ENCODE results near the gene NTM.
"Not testable (repeated sequence)": the region's sequence is repeated elsewhere in the genome, so short reads cannot be mapped to it uniquely, and the experiment has no call there.

Gene NTM

GRCh38 chr11:131910178-131910522 is 539.7 kb downstream of the NTM start:
- no peak for DNase-seq

DNA sequence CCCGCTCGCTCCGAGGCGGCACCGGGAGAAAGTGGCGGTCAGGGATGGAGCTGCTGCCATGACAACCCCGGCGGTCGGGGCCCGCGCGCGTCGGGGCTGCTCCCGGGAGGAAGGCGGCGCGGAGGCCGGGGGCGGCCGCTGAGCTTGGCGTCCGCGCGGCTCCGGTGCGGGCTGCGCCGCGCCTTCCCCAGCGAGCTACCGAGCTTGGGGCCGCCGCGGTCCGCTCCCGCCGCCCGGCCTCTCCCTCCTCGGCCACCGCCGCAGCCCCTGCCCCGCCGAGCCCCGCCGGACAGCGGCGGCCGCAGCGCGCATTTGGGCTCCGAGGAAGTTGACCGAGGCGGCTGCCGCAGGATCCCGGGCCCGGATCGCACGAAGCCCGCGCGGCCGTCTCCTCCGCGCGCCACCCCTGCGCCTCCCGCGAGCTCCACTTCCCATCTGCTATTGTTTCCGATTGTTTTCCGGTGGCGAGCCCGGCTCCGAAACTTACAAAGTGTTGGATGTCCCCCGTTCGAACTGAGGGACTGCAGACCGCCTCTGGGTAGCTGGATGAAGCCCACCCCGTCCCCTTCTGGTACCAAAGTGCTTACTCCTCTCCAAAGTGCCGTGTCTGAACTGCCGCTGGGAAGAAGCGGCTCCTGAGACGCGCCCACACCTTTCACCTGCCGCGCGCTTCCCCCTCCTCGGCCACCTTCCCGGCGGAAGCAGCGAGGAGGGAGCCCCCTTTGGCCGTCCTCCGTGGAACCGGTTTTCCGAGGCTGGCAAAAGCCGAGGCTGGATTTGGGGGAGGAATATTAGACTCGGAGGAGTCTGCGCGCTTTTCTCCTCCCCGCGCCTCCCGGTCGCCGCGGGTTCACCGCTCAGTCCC is 540.3 kb downstream of the NTM start:
- no peak for DNase-seq

DNA sequence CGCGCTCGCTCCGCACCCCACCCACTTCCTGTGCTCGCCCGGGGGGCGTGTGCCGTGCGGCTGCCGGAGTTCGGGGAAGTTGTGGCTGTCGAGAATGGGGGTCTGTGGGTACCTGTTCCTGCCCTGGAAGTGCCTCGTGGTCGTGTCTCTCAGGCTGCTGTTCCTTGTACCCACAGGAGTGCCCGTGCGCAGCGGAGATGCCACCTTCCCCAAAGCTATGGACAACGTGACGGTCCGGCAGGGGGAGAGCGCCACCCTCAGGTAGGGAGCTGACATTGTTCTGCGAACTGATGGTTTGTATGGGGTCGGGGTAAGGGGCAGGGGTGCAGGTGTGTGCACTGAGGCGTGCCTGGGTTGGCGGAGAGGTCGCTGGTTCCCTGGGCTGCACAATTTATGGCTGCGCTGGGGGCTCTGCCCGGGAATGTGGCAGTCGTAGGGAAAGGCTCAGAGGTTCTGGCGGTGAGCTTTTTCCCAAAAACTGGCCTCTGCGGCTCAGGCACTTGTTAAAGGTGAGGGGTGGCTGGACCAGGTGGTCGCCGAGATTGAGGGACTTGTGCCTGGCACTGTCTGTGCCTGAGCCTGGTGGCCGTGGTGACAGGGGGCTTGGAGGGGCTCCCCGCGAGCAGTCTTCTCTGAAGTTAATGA is 541.1 kb downstream of the NTM start:
- DNase-seq = not testable (repeated sequence)

- DNase-seq = no peak
Observed at GRCh38 chr11:131912134-131912533, 541.7 kb downstream of the NTM start.

DNA sequence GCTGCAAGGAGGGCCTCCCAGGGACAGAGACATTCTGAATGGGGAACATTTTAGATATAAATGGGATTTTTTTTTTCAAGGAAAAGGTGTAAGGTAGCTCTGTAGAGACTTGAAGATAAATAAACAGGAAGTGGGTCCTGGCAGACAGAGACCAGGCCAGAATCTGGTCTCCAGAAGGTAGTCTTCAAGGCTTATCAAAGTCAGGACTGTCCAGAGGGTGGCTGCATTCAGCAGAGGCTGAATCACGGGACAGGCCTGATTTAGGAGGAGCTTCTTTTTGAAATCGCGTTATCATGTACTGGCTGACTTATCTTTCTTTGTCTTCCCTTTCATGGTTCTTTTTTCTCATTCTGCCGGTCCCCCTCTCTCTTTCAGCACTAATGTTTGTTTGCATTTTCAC is 542.9 kb downstream of the NTM start:
- DNase-seq = no peak

DNA sequence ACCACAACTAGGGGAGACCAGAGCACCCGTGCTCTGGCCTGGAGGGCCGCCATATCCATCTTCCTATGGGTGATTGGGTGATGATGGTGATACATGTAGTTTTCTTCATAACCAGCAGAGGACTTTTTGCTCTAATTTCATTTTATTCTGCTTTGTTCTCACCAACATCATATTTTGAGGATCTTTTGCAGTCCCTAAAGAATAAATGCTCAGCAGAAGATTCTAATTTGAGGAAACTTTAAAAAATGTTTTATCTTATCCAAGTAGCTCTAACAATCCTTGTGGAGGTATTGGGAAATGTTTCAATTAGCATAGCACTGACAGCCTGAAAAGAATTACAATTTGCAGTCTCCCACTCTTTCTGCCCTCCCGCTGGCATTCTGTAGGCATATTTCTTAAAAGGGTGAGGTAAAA is 544.0 kb downstream of the NTM start:
- no peak for DNase-seq

DNA sequence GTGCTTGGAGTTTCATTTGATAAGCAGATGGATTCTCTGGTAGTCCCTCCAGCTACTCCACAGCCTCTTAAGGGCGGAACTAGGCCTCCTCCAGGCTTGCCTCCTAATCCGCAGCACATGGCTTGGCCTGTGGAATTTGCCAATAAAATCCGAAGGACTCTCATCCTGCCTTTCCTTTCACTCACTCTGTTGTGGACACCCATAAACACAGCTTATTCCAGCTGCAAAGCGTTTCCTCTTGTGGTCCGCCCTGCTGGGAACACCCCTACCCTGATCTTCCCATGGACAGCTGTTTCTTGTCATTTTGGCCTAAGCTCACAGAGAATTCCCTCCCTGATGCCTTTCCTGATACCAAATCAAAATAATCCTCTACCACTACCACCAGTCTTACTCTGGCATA is 546.2 kb downstream of the NTM start:
- DNase-seq = no peak

DNA sequence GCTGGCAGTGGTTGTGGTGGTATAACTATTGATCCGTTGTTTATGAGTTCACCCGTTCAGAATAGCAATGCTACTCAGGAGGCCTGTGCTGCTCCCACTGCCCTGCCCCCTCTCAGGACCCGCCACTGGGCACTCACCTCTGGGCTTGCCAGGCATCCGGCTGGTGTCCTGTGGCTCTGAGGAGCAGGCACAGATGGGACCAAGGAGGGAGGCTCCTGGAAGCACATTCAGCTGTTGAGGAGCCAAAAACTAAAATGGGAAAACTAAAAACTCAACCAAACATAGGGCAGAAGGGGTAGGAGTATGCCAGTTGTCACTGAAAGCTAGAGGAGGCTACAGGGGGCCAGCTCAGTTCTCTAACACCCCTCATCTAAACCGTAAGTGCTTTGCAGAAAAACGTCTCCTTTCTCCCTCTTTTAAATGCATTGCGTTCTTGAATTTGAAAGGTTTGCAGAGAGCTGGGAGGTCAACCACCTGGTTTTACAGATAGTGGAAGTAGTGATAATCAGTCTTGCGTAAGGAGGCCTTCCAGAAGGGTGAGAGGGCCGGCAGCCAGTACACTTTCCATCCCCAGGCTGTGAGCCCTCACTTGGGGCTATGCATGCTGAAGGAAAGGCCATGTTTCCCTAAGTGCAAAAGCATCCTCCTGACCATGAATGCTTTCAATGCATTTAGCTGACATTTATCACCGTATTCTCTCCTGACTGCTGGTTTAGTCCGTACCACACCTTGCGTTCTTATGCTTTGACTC is 547.4 kb downstream of the NTM start:
- DNase-seq = no peak

DNA sequence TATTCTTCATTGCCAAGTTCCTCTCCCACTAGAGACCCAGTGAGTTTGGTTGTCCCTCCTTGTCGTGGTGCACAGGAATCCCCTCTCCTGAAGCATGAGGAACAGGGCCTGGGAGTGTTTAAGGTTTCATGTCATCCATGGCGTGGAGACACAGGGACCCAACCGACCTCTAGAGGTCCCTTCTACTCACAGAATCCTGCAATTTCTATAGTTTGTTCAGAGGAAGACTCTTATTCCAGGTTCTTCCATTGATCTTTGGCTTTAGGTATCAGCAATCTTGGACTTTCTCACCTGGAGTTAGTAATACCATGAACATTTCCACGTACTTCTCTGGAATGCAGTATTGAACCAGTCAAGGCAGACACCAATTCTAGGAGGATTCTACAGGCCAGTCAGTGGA is 548.2 kb downstream of the NTM start:
- DNase-seq = no peak

DNA sequence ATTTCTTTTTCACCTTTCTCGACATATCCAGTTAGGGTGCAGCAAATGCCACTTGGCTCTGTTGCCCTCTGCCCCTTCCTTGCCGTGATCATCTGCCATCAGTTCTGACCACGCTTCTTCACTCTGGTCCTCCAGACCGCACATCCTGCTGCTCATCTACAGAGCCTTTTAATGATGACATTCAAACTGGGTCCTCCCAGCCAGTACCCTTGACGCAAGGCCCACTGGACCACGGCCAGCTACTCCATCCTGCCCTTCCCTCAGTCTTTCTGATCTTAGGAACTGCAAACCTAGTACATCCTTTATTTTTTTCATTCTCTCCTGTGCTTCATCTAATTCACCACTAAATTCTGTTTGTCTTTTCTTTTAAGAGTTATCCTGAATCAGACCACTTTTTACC is 551.8 kb downstream of the NTM start:
- DNase-seq = no peak

- DNase-seq = no peak
Observed at GRCh38 chr11:131923309-131923708, 552.9 kb downstream of the NTM start.

GRCh38 chr11:131924001-131924400 is 553.6 kb downstream of the NTM start:
- no peak for DNase-seq

DNA sequence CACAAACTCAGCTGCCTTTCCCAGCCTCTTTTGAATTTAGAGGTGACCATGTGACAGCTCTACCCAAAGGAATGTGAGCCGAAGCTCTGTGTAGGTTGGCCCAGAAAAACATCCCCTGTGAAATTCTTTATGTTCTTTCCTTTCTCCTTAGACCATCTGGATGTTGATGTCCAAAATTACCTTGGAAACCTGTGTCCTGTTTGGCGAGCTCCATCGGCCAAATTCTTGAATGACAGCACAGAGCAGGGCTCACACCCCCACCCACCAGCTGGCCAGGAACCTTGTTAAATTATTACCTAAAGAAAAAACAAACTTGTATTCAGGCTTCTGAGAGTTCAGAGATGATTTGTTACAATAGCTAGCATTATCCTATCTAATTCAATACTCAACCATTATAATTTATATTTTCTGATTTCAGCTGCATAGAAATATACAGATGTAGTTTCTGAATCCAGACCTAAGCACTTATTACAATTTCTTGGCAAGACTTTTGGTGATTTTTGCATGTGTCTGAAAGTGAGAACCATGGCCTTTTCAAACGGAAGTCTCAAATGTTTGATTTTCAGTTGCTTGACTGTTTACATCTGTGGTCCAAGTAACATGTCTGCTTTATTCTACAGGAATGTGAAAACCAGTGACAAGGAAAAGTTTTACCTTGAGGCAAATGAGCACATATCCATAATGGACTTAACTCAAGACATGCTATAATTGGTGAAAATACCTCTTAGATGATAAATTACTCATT is 554.2 kb downstream of the NTM start:
- DNase-seq = no peak

- DNase-seq = no peak
Observed at GRCh38 chr11:131925829-131926228, 555.4 kb downstream of the NTM start.

- no peak for DNase-seq
Observed at GRCh38 chr11:131928992-131929391, 558.6 kb downstream of the NTM start.

DNA sequence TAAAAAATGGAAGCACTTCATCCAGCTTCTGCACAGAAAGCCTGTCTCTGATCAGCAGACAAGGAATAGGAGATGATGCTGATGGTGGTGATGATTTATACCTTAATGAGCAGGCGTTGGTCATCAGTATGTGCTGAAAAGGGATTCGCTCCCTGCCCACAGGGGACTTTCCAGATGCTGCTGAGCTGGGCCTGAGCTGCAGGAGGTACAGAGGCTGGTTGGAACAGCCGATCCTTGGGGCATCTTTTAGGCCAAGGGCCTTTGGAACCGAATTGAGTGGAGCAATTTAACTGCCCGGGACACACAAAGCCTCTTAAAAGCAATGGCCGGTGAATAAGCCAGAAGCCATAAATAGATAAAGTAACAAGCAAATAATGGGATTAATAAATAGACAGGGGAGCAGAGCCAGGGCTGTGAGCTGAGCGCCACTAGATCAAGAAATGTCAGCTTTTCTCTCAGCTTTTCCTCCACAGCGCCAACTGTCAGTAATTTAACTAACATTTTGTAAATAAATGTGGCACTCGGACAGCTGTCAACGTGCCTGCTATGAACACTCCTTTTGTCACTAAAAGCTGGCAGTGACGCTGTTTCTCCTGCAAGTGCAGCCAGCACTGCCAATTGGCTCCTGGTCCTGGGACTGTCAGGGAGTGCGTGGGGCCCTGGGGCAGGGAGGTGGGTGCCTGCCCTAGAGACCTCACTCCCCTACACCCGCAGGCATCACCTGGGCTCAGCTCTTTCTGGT is 562.3 kb downstream of the NTM start:
- no peak for DNase-seq

DNA sequence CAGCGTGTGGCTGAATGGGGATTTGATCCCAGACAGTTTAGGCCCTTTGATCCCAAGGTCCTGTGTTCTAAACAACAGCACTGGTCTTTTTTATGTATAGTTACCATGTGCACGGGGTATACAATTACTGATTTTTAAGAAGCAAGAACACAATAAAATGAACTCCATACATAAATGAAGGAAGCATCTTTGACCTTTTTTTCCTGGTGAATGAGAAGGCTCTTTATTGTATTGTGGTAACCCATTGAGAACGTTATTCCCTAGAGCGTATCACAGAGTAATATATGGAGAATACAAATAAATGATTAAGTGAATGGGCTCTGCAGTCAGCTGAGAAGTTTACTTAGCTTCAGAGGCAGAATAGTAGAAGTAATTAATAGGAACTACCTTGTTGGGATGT is 563.6 kb downstream of the NTM start:
- no peak for DNase-seq

DNA sequence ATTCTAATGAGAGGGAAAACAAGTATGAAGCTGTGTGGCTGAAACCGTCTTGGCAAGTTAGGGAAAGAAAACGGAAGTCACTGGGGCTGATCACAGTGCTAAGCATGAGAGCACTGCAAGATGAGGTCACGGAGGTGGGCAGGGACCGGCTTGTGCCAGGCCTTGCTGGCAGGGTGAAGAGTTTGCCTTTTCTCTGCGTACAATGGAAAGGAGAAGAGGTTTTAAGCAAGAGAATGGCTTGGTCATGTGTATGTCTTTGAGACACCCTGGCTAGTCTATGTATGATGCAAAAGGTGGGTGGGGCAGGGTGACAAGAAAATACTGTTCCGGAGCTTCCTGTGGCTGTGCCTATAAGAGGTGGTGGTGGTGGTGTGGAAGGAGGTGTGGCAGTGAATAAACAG is 567.9 kb downstream of the NTM start:
- no peak for DNase-seq

GRCh38 chr11:131940126-131940525 is 569.7 kb downstream of the NTM start:
- DNase-seq = no peak

GRCh38 chr11:131942878-131943277 is 572.5 kb downstream of the NTM start:
- DNase-seq = no peak

DNA sequence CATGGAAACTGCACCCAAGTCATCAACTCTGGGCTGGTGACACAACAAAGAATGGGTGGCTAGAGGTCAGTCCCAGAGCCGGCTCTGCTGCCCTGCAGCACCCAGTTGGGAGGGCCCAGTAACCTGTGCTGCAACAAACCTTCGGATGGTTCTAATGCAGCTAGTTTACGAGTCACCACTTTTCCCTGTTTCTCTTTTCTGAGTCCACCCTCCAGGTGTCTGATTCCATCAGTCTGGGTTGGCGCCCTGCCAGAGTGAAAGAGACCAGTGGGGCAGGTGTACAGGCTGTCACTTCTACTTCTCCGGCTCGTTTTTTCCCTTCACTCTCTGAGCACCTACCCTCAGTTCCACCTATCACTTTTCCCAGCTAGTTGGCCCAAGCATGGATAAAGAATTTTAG is 572.9 kb downstream of the NTM start:
- no peak for DNase-seq

- no peak for DNase-seq
Observed at GRCh38 chr11:131944736-131945135, 574.3 kb downstream of the NTM start.

DNA sequence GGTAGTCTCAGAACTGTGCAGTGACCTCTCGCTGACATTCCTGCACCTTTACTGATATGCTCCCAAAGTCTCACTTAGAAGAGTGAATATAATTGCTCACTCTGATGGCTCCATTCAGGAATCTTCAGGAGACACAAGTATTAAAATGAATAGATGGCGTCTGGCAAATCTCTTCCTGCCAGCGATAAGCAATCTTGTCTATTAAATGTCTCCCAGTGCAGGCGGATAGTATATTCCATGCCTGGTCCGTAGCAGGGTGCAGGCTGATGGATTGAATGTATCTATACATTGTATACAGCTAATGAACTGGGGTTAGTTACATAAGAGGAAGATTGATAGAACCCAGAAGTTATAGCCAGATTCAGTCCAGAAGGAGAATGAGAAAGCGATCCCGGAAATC is 575.3 kb downstream of the NTM start:
- DNase-seq = no peak

Data from NCI-H2171 (cell line).